GM08714 (cell line): ENCODE results near the gene IL1R2.
"Not testable (repeated sequence)": the region's sequence is repeated elsewhere in the genome, so short reads cannot be mapped to it uniquely, and the experiment has no call there.

Source experiments
- H3K4me3 ChIP-seq: fragments of 200-500 bp; sonication (Bioruptor generic); 2 replicates; pipeline ENCODE4 v1.5.1; 2014; ENCODE audit warnings: mild to moderate bottlenecking, low read length, inconsistent platforms
- ZNF274 ChIP-seq: IDR thresholded peaks from 2 replicates; pipeline ENCODE4 v1.6.1; 2012; ENCODE audit warnings: mild to moderate bottlenecking, low read depth, low read length

Gene IL1R2

DNA sequence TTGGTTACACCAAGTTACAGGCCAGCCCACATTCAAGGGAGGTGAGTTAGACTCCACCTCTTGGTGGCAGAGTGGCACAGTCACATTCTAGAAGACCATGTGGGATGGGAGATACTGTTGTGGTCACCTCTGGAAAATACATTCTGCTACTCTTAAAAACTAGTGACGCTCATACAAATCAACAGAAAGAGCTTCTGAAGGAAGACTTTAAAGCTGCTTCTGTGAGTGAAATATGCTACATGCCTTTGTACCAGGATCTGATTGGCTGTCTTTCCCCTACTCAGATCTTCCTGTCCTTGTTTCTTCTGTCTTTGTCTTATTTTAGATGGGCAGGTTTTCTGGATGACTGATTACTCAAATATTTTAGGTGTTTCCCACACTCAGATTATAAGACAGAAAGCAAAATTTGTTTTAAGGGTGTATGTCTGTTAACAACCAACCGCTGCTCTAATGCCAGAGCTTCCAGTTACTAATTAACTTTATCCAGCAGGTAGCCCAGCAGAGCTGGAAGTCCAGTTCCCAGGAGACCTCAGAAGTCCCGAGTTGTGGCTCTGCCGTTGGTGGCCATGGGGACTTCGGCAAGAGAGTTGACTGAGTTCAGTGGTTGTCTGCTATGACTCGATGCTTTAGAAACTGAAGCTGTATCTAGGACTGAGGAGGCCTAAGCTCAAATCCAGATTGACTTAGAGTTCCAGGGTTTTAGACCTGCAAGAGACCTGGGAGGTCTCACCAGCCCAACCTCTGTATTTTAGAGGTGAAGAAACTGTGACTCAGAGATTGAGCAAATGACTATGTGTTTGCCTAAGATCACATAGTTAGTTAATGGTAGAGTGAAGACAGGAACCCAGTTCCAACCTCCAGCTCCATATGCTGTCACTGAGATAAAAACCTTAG lies 7.4 kb downstream of the IL1R2 start:
- H3K4me3 ChIP-seq = no peak overlapping the region
- TF ChIP-seq ZNF274 = no peak

DNA sequence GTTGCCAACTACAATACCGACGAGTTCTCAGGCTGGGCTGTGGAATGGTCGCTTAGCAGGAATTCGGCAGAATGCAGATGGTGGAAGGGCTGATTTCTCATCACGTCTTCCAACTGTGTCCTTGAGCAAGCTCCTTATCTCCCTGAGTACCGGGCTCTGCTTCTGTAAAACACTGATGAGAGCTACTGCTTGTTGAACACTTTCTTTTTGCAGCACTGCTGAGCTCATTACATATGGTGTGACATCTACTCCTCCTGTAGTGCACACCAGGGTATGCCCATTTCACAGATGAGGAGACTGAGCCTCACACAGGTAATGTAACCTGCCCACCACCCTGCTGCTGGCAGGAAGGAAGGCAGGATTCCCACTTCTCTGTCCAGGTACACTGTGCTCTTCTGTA lies 8.3 kb downstream of the IL1R2 start:
- no peak for TF ChIP-seq ZNF274
- no peak overlapping the region for H3K4me3 ChIP-seq

DNA sequence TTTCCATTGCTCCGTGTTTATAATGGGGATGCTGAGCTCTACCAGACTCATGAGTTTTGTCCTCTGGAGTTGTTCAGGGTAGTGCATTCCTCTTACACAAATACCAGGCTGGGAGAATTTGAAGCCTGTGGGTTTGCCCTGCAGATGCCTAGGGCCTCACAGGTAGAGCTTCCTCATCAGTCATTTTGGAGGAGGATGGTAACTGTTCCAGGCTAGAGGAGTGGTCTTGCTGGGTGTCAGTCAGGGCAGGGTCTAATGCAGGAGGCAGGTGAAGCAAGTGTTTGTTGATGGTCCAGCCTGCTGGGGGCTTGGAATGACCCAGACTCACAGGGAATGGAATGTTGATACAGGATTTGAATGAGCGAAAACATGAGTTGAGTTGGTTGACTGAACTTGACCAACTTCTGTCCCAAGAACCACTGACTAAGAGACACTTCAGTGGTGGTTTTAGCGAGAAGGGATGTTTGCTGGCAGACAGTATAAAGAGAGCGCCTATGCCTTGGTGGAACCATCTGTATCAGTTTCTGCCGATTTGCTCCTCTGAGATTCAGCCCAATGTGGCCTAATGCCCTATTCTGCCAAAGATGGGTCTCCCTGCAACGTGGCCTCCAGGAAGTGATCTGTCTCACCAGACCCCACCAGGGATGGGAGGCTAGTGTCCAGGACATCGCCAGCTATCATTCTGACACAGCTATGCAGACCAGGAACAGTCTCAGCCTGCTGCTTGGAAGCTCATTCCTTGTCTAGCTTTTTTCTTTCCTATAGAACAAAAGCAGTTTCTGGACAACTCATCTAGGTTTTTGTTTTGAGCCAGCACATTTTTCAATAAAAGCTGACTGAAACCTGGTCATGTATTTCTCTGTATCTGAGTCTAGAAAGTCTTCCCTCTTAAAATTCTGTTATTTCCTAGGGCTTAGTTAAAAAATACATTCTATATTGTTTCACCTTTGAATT lies 9.3 kb downstream of the IL1R2 start:
- no peak overlapping the region for H3K4me3 ChIP-seq
- no peak for TF ChIP-seq ZNF274

DNA sequence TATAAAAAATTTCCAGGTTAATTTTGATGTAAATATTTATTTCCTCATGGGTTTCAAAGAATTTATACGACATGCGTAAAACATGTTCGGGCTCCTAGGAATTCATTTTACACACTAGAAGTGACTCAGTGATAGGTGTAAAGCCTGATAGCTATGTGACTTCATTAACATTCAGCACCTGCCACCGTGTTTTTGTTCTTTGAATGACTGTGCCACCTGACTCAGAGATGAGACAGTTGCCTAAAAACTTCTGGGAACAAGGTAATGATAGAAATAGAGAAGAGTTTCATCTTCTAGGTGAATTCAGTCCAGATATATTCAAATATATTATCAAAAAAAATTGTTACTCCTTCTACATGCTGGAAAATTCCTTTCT lies 10.0 kb downstream of the IL1R2 start:
- H3K4me3 ChIP-seq = no peak overlapping the region
- TF ChIP-seq ZNF274 = no peak

DNA sequence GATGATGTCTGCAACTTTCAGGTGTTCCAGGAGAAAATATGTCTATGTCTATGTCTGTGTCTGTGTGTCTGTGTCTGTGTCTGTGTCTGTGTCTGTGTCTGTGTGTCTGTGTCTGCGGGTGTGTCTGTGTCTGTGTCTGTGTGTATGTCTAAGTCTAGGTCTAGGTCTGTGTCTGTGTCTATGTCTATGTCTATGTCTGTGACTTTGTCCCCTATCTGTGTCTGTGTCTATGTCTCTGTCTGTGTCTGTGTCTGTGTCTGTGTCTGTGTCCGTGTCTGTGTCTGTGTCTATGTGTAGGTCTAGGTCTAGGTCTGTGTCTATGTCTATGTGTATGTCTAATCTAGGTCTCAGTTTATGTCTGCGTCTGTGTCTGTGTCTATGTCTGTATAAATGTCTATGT lies 10.5 kb downstream of the IL1R2 start:
- no peak overlapping the region; the same call in 1 of the 2 replicates for H3K4me3 ChIP-seq
- no peak for TF ChIP-seq ZNF274

DNA sequence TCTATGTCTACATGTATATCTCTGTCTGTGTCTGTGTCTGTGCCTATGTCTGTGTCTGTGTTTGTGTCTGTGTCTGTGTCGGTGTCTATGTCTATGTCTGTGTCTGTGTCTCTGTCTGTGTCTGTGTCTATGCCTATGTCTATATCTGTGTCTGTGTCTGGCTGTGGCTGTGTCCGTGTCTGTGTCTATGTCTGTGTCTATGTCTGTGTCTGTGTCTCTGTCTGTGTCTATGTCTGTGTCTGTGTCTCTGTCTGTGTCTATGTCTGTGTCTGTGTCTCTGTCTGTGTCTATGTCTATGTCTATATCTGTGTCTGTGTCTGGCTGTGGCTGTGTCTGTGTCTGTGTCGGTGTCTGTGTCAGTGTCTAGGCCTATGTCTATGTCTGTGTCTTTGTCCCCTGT lies 11.1 kb downstream of the IL1R2 start:
- not testable (repeated sequence) for H3K4me3 ChIP-seq

DNA sequence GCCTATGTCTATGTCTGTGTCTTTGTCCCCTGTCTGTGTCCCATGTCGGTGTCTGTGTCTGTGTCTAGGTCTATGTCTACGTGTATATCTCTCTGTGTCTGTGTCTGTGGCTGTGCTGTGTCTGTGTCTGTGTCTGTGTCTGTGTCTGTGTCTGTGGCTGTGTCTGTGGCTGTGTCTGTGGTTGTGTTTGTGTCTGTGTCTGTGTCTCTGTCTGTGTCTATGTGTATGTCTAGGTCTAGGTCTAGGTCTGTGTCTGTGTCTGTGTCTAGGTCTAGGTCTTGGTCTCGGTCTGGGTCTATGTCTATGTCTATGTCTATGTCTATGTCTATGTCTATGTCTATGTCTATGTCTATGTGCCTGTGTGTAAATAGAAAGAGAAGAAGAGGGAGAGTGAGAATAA lies 11.9 kb downstream of the IL1R2 start:
- no peak overlapping the region for H3K4me3 ChIP-seq
- no peak for TF ChIP-seq ZNF274

DNA sequence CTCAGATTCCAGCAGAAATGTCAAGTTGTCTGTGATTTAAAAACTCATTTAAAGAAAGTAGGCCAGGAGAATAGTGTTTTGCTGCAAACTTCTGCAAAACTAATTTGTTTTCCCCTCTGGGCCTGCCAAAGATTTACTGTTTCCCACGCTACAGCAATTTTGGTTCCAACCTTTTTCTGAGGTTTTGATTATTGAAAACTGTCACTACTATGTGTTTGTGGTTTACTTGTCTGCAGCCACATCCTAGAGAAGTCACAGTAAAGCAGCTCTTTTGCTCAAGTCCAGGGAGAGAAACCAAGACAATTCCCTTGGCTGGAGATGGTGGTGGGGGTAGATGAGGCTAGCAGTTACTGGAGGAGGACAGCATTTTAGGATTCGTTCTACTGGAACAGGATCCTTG lies 12.8 kb downstream of the IL1R2 start:
- H3K4me3 ChIP-seq = no peak overlapping the region
- TF ChIP-seq ZNF274 = no peak

DNA sequence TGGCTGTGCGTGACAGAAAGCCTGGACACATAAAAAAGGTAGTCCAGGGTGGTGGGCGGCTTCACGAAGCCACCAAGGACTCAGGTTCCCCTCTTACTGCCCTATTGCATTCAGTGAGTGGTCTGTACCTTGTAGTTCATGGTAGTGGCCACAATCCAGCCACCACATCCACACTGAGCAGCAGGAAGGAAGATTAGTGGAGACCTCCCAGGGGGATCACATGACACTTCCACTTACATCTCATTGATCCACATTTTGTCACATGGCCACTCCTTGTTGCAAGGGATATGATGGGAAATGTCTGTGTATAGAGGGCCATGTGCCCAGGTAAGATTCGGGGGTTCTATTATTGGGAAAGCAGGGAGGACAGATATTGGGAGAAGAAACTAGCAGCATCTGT lies 13.7 kb downstream of the IL1R2 start:
- no peak for TF ChIP-seq ZNF274

DNA sequence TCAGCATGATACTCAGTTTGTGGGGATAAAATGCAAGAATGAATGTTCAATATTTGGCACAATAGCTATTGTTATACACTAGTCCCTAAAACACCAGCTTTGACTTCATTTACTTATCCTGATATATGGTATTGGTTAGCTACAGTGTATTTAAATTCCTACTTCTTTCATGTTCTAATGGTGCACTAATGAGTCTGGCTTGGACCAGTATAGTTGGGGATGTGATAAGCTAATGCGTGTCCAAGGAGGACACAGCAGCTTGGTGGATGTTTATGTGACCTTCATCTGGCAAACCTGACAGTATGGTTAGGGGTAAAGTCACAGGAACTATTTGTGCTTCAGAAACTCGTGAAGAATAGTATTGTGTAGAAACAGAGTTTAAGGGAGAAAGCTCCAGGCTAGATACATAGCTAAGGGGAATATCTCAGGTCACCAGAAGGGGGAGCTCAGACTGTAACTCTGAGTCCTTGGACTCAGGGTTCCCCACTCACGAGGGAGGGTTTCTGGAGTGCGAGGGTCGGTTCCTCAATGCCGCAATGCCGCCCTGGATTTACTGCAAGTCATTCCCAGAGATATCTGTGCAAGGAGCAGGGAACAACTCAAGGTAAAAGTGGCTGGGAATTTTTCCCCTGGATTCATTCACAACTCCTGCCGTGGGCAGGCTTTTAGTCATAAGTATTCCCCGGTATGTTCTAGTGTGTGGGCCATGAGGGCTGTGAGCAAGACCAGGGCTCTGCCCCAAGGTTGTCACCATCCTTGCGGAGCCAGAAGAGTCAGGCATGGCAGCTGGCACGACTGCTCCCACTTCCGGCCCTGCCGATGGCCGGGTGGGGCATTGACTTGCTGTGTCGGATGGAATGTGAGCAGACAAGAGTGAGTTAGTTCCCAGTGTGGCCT lies 14.5 kb downstream of the IL1R2 start:
- TF ChIP-seq ZNF274 = no peak
- no peak overlapping the region for H3K4me3 ChIP-seq

More for the DNA sequence above, 13.7 kb downstream of the IL1R2 start:
- H3K4me3 ChIP-seq = no peak overlapping the region

DNA sequence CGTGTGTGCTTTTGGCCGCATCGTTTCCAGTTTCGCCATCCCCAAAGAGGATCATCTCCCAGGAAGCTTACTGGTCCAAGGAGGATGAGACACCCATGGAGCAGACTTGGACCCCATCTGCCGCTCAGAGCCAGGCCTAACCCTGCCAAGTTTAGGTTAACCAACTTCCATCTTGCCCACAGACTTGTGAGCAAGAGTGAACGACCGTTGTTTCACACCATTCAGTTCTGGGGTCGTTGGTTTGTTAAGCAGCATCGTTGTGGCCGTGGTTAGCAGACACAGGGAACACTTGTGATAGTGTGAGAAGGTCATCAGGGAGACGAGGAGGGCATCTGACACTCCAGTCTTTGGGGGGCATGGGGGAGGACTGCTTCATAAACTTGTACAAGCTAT lies 15.1 kb downstream of the IL1R2 start:
- TF ChIP-seq ZNF274 = no peak
- H3K4me3 ChIP-seq = no peak overlapping the region

DNA sequence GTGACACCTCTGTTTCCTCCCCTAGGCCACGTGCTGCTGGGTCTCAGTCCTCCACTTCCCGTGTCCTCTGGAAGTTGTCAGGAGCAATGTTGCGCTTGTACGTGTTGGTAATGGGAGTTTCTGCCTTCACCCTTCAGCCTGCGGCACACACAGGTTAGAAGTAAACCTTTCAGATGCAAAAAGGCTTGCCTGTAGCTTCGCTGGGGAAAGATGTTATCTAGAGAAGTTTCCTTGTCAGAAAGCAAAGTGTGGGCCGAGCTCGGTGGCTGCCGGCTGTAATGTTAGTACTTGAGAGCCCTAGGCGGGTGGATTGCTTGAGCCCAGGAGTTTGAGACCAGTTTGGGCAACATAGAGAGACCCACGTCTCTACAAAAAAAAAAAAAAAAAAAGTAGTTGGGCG lies 16.7 kb downstream of the IL1R2 start:
- H3K4me3 ChIP-seq = no peak overlapping the region
- no peak for TF ChIP-seq ZNF274

DNA sequence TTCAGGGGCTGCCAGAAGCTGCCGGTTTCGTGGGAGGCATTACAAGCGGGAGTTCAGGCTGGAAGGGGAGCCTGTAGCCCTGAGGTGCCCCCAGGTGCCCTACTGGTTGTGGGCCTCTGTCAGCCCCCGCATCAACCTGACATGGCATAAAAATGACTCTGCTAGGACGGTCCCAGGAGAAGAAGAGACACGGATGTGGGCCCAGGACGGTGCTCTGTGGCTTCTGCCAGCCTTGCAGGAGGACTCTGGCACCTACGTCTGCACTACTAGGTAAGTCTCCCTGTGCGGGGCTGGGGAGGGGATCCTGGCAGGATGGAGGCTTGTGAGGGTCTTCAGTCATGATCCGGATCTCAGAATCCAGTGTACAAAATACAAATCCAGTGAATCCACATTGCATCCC lies 17.8 kb downstream of the IL1R2 start:
- no peak for TF ChIP-seq ZNF274
- H3K4me3 ChIP-seq = no peak overlapping the region

DNA sequence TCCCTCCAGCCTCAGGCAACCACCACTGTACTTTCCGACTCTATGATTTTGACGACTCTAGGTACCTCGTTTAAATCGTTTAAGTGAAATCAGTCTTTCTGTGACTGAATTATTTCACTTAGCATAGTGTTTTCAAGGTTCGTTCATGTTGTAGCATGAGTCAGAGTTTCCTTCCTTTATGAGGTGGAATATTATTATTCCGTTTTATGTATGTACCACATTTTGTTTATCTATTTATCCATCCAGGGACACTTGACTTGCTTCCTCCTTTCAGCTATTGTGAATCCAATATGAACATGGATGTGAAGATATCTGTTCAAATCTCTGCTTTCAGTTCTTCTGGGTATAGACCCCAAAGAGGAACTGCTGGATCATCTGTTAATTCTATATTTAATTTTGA lies 19.1 kb downstream of the IL1R2 start:
- TF ChIP-seq ZNF274 = no peak
- no peak overlapping the region for H3K4me3 ChIP-seq

DNA sequence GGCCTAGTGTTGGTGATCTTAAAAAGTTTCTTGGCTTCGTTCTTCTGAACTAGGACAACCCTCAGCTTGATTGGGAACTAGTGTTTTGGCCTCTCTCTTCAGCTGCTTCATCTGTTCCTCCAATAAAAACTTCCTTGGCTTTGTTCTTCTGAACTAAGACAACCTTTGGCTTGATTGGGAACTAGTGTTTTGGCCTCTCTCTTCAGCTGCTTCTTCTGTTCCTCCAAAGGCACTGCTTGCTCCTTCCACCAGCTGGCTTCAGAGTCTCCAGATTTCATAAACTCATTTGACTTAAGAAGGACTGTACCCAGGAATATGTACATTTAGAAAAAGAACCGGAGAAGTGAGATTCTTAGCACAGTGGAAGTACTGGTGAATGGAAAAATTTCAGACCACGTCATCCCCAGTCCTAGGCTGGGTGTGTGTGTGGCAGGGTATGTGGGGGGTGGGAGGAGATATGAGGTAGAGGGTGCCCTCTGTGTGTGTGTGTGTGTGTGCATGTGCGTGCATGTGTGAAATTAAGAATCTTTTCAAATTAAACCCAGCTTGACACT lies 20.4 kb downstream of the IL1R2 start:
- no peak for TF ChIP-seq ZNF274
- H3K4me3 ChIP-seq = no peak overlapping the region
